NCI-H446 treated with DMSO at 0.1 percent for 48 hours (cell line): ENCODE measurements around the gene DUOX1.

Experiments used
- DNase-seq: peaks from one replicate; lab custom pipeline; 2025; lab: John Stamatoyannopoulos, UW

DUOX1 gene

DNA sequence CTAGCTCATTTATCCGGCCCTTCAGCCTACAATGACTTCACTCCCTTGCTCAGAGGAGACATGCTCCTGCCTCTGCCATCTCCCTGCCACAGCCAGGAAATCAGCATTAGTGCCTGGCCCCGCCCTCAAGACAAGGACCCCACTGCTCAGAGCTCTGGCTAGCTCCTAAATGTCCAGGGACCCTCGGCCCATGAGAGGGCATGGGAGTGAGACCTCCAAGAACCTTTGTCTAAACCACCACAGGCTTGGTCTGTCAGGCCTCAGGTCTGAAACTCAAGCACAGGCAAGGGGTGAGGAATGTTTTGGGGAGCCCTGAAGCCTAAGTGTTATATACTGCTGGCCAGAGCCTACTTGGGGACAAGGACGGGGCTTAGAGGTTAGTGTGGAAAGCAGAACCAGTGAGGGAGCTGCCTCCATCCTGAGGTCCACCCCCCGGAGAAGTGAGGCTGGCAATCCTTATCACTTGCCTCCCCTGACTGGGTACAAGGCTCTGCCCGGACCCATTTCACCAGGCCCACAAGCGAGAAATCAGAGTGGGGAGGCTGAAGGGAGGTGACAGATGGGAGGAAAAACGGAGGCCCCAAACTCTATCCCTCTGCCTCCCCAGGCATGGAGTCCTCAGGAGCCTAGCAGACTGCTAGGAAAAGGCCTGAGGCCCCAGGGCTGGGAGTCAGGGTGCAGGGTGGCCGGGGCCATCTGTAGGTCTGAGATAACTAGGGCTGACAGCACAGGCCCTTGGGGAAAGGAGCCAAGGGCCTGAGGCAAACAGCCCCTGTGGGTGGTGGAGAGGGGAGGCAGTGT is 39.2 kb downstream of the DUOX1 start:
- DNase-seq, result no peak

DNA sequence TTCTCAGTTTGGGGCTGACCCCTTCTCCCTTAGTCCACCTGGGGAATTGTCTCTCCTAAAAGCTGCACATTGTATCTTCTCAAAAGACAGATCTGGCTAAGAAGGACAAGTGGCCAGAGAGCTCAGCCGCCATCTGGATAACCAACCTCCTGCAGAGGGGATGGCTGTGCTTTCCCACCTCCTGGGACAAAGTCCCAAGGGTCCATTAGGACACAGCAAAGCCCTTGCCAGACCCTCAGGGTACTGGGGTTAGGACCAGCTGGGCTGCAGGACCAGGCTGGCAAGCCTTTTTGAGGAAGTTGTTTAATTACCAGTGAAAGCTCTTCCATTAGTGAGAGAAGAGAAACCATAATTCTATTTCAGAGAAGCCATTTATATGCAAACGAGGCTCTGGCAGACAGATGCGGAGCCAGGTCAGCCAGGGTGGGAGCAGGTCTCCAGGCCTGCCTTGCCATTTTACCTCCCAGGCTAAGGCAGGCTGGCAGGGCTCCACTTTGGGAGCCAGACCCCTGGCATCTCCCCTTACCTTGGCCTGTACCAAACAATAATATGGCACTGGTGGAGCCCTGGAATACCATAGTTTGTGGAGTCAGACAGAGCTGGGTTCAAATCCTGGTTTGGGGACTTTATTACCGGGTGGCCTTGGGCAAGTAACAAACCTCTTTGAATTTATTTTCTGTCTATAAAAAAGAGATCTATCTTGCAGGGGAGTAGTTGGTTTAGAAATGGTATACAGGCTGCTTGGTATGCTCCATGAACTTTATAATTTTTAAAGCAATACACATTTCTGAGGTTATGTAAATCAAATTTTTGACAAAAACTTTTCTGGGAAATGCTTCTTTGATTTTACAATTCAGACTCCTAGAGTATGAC is 40.0 kb downstream of the DUOX1 start:
- no peak for DNase-seq

DNA sequence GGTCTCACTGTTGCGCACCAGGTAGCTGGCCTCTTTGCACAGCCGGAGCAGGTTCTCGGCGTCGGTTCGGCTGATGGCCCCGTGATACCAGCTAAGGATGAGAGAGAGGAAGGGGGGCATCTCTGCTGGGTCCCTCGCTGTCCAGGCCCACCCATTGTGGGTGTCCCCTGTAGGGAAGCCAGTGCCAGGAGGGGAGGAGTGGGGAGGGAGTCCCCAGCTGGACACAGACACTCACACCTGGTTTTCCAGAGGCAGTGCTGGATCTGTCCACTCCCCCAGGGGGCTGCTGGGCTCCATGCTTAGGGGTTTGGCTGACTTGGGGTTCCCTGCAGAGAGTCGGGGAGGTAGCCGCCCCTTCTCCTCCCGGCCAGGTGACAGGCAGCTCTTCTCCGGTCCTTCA is 42.1 kb downstream of the DUOX1 start:
- DNase-seq, result no peak

DNA sequence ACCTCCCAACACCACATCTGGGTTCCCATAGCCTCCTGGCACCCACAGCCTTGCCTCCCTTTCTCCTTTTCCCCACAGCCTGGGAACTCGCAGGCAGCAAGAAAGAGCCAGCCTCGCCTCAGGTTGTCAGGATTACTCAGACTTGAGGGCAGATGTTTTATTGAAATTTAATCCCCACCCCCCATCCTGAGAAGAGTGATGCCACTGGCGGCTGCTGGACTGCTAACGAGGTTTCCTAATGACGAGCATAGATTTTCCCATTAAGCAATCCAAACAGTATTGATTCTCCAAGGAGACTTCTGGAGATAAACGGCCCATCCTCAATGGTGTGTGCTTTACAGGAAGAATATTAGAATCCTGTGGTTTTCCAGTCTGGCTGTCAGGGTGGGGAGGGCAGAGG is 44.3 kb downstream of the DUOX1 start:
- DNase-seq, result no peak

DNA sequence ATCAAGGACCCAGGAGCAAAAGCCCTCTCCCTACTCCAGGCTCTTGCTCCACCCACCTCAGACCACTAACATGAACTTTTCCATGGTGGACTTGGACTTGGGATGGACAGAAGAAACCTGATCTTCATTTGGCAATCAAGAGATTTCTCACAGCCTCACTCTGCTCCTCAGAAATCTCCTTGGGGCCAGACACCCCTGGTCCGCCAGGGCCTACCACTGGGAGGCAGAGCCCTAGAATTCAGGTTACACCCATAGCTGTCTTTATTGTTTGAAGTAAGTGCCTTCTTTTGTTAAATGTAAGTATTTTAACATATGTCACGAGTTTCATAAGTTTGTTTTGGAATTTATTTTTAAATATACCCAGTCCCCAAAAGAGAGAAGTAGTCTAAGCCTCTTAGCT is 44.8 kb downstream of the DUOX1 start:
- DNase-seq, result no peak

DNA sequence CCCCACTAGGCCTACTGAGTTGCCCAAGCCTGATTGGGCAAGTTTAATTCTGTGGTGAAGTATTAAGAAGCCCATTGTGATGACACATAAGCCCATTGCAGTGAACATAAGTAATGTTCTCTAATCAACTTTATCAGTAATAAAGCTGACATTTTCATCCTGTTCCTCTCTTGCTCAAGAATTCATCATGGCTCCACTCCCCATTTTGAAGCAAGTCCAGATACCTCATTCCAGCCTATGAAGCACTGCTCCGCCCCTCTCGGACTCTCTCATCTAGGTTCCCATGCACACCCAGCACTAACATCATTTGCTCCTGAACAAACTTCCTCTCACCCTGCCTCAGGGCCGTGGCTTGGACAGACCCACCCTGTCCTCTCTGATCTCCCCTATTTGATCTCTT is 47.5 kb downstream of the DUOX1 start:
- no peak for DNase-seq

DNA sequence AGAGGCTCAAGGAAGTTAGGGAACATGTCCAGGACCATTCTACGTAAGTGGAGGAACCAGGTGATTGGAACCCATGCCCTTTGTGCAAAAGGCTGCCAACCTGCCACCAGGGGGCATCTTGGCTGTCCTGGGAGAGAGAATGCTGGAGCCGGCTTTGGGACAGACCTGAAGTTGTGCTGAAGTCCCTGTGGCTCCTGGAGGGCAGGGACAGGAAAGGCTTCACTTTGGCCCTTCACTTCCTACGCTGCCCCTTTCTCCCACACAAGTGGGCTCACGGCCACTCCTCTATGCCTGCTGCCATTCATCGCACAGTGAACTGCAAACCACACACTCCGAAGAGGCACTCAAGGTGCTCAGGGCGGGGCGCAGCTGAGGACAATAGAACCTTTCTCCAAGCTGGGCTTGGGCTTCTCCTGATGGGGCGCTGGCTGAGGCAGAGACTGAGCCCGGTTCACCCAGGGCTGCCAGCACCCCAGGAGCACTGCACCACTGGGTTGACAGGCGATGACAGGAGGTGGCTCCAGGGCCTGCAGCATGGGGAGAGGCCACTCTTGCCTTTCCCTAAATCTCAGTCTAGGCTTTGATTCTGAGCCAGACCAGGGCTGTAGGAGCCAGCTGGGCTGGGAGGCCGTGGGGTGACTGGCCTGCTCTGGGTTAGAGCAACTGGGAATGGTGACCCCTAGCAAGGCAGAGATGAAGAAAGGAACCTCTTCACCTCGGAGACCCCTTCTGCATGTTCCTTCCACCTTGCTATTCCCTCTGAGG is 49.6 kb downstream of the DUOX1 start:
- DNase-seq, result no peak

GRCh38 chr15:45180201-45180600 is 50.4 kb downstream of the DUOX1 start:
- DNase-seq, result no peak

GRCh38 chr15:45180648-45181436 is 51.0 kb downstream of the DUOX1 start:
- DNase-seq, result no peak

DNA sequence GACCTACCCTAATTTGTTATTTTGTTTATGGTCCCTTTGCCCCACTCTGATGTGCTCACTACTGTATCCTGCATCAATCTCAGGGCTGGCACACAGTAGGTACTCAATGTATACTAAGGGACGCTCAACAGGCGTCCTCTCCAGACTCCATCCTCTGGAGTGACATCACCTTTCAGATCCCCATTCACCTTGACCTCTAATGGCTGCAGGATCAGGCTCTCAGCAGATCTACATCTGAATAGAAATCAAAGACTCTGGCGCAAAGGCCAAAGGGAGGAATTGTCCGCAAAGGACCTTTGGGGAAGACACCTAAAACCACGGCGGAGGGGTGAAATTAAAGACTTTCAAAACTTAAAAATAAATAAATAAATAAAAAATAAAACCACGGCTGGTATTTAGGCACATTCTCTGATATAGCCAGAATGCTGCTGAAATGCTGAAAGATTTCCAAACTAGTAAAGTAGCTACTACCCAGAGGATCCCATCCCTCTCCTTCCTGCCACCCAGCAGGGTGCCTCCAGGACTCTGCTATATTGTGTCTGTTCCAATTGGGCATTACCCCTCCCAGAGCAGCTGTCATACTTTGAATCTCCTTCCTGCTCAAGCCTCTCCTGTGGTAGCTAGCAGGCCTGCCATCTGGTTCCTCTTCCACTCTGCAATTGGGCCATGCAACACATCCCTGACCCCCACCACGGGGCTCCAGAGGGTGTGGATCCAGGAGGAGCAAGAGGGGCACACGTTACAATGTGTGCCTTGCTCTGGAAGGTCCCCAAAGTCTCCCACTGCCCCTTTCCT is 51.9 kb downstream of the DUOX1 start:
- peak; percentile 78 for DNase-seq

DNA sequence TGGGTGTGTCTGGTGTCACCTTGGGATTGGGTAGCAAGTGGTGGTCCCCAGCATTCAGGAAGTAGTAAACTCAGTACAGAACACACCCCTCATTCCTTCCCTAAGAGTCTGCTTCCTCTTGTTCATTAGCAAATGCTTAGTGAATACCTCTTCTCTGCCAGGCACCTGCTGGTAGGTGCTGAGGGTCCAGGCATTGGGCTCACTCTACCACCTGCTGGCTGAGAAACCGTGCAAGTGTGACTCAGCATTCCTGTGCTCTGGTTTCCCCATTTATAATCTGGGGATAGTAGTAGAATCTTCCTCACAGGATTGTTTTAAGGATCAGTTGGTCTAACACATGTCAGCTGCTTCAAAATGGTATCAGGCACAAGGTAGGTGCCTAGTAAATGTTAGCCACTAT is 53.2 kb downstream of the DUOX1 start:
- no peak for DNase-seq

DNA sequence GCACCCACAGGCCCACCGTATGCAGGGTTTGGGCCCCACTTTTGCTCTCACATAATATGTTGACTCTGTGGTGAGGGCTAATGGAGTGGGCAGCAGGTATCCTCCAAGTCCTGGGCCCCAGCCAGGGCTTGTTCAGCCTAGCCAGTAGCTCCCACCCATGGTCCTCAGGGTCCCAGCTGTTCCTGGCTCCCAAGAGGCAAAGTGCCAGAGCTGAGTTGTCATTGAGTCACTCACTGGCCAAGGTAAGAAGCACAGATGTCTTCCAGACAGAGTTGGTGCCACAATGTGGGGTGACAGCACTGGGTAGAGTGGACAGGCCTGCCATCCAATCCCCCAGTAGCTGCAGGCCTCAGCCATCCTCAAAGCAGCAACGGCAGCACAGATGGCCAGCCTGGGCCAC is 53.7 kb downstream of the DUOX1 start:
- DNase-seq, result peak; percentile 34

DNA sequence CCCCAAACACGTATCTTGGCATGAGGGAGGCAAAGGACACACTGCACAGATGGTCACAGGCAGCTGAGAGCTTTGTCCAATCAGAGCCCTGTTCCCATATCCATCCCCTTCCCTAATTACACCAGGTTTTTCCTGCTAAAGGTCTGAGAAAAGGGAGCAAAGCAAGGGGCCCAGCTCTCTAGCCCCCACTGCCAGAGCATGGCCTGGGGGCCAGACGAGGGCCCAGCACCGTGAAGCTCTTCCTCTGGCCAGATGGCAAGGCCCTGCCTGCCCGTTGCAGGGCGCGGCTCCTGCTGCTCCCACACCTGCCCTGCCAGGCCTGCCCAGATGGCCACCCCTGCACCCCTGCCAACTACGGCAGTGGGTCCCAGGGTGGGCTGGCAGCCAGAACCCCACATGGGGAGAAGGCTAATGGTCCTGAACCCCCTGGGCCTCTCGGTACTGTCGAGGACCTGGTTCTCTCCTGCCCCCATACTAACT is 54.8 kb downstream of the DUOX1 start:
- DNase-seq, result peak; percentile 64

DNA sequence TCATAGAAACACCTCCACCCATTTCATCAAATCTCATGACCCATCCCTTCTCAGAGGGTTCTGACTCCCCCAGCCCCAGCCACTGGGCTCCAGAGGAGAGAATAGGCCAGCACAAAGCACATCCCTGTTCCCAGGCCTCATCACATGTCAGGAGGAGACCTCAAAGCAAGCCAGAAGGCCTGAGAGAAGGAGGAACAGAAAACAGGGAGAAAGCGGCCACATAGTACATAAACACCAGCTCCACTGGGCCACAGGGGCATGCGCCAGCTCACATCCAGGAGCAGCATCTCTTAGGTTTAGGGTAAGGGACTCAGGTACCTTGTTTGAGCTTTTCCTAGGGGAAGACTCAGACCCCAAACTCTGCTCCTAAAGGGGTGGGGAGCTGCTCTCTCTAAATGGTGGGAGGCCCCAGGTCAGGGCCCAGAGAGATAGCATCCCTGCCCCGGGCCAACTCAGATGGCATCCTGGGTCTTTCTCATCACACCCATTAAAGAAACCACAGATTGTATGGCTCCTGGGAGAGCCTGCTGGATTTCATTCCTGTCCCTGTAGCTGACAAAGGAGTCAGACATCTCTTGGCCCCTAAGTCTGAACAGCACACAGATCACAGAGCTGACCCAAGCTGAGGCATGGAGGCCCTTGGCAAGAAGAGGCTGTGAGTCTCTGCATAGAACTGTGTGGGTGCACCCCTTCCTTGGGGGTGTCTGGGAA is 55.4 kb downstream of the DUOX1 start:
- no peak for DNase-seq

DNA sequence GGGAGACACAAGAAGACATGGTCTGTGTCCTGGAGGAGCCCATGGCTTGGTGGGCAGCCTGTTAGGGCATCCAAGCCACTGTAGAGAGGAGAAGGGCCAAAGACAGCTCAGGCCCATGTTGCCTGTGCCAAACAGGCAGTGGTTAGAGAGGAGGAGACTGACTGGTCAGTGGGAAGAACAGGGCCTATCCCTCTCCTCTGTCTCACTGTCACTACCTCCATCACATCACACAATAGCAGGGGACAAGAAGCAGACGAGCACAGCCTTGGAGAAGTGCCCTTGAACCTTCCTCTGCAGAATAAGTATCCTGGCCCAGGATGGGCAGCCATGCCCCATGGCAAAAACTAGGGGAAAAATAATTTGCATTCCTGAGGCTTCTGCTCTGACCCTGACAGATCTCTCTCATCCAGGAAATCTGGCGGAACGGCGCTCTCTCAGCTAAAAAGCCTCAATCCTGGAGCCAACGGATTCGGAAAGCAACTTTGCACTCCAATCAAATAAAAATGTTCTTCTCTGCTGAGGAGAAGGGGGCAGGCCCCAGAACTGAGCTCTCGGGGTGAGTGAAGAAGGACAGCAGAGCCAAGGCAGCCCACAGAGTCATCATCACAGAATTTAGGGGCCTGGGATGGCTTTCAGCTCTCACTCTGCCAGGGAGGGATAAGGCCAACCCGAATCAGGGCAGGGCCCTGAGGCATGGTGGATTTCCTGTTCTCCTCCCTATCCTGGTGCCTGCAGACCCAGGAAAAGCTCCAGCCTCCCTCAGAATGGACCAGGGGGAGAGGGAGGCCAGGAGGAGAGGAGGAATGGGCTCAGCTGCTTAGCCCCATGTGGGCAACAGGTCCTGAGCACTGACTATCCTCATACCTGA is 56.3 kb downstream of the DUOX1 start:
- no peak for DNase-seq

DNA sequence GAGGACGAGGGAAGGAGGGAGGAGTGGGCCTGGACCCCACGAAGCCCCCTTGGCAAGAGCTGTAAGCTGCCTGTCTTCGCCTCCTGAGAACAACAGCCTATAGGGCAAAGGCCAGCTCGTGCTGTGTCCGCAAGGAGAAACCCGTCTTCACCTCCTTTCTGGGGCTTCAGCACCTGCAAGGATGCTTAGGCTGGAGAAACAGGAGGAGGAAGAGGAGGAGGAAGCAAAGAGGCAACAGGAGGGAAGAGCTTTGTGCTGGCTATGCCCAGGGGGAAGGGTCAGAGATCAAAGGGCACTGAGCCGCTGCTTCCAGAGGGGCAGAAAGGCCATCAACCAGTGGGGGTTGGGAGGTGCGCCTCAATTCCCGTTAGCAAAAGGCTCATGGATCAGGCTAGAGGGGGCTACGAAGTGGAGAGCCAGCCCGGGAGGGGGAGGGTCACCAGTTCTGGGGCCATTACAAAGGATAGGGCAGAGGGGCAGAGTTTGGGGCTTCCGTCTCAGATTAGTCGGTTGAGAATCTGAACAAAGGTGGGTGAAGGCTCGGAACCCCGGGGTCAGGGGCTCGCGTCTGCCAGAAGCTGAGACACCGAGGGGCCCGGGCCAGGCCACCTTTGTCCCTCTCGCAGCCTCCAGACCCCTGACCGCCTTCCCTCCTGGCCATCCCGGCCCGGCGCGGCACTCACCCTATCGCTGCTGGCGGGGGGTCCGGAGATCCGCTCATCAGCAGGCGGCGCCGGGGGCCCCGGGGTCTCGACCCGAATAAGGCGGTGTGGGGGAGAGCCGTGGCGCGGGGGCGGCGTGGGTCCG is 57.2 kb downstream of the DUOX1 start:
- DNase-seq, result no peak

DNA sequence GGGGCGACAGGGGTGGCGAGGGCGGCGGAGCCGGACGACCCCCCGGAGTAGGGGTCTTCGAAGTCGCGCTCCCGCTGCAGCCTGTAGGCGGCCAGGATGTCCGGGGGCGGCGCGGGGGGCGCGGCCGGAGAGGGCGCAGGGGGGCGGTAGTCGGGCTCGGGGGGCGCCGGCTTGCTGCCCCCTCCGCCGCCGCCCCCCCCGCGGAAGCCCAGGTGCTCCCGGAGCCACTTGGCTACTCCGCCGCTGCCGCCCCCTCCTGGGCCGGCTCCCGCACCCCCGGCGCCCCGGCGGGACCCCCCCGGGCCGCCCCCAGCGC is 57.7 kb downstream of the DUOX1 start:
- no peak for DNase-seq
